SH-SY5Y (cell line): ENCODE measurements around the gene CCDC86.

Experiments
- GATA2 ChIP-seq: IDR thresholded peaks from 2 replicates; pipeline ENCODE4 v1.6.1; 2011; ENCODE audit warnings: mild to moderate bottlenecking, low read depth, low read length
- GATA3 ChIP-seq: IDR thresholded peaks from 2 replicates; pipeline ENCODE4 v1.6.1; 2011; ENCODE audit warnings: low read depth, mild to moderate bottlenecking, low read length, moderate library complexity

- TF ChIP-seq GATA3 (no peak), GATA2 (no peak)
These were observed 27.0 kb downstream of the CCDC86 start for GRCh38 chr11:60868682-60869450.
